Ovary (tissue), 9 donors: ENCODE results near the gene ZNF654. TPM values are rescaled to one million over a fixed set of nuclear protein-coding genes. Genes with fewer than 3 reads are reported as not detected.

Experiments
- DNase-seq, 5 donors: peaks; one replicate each; pipeline ENCODE4 v3.0.0-alpha.2; 2019 to 2020
- H3K27ac ChIP-seq, 2 donors: fragments of 200-600 bp; one replicate each; pipeline versions ENCODE4 v1.5.1 to v1.8.0; 2019 to 2022
- H3K27me3 ChIP-seq: fragments of 200-600 bp; one replicate; pipeline ENCODE4 v1.8.0; 2022
- H3K36me3 ChIP-seq: fragments of 200-600 bp; sonication (generic); one replicate; pipeline ENCODE4 v1.5.1; 2019
- H3K4me1 ChIP-seq: one replicate; pipeline ENCODE4 v1.8.1; 2013; ENCODE audit warnings: mild to moderate bottlenecking, moderate library complexity; ENCODE audit not compliant: insufficient read depth
- H3K4me3 ChIP-seq: fragments of 200-600 bp; sonication (generic); one replicate; pipeline ENCODE4 v1.5.1; 2017
- H3K9me3 ChIP-seq, 2 donors: fragments of 200-600 bp in 1 of 2; sonication (generic) in 1 of 2; one replicate each; pipeline versions ENCODE4 v1.5.1 to v1.8.1; 2013 to 2019; ENCODE audit warnings: mild to moderate bottlenecking in 1 of 2, moderate library complexity in 1 of 2
- CTCF ChIP-seq, 3 donors: fragments of 450-650 bp in 2 of 3; fragments of 200-600 bp in 1 of 3; IDR thresholded peaks; one replicate each; pipeline versions ENCODE4 v1.5.1 to v1.8.0; 2016 to 2022; ENCODE audit warnings: antibody characterized with exemption in 3 of 3, mild to moderate bottlenecking in 1 of 3
- EP300 ChIP-seq: sonication (generic); formaldehyde crosslinking; IDR thresholded peaks from one replicate; pipeline ENCODE4 v1.6.1; 2017; ENCODE audit warnings: antibody characterized with exemption
- POLR2A ChIP-seq: fragments of 450-650 bp; IDR thresholded peaks from one replicate; pipeline ENCODE4 v1.6.1; 2017; ENCODE audit warnings: antibody characterized with exemption, mild to moderate bottlenecking, moderate library complexity
- WGBS, 3 donors: extraction: QIAGEN DNeasy Blood & Tissue Kit in 1 of 3; methylation state at CpG; one replicate each; pipeline versions ENCODE4 v1.1.5 to v1.1.7; 2013 to 2017; 5-methylcytosine and 5-hydroxymethylcytosine counted together
- intact Hi-C, 4 donors: fragments of 100-400 bp; cut with DNase I; formaldehyde crosslinking; loops; one replicate each; pipeline versions ENCODE4 v1.11.0 to v1.15.1; 2022 to 2023
- polyA plus RNA-seq, 2 donors: library from polyadenylated mRNA; stranded (reverse); fragments of 200-250 nt in 1 of 2; fragments of 350-450 nt in 1 of 2; fragmentation: Illumina TruSeq in 1 of 2; extraction: RNeasy Lipid Tissue Mini Kit (QIAGEN cat#74804) in 1 of 2; gene quantifications; one replicate each; pipeline ENCODE4 v1.2.3, GENCODE V29; 2013 to 2014
- total RNA-seq, 7 donors: library from RNA; depleted of rRNA in 2 of 7; stranded (reverse); fragments of >200 nt in 2 of 7; fragmentation: NEBNext Ultra II Directional in 3 of 7; extraction: Animal tissue kit (Norgen Biotek cat#: 25700) in 3 of 7; gene quantifications; one replicate each; pipeline versions ENCODE4 v1.1.0 to v1.2.4, GENCODE V29; 2016 to 2023
- donor health status: DM: no; HTN: no; CAD: no; lungs with moderate emphysema.
- donor health status: DM: no; HTN: no; CAD: no.
- donor health status: Bipolar disorder and iron deficiency.
- donor health status: DM: yes; HTN: yes; CAD: no.
- donor health status: DM: no; HTN: no; CAD: no.
- donor health status: DM: yes; HTN: yes; CAD: no.

Gene ZNF654
- total and polyA plus RNA-seq, 9 donors = 5.2 to 22.0 (median 15.1) TPM

- Histone ChIP-seq H3K36me3 (no peaks in the 10 kb centered on the region), H3K9me3 (no peaks in the 10 kb centered on the region), H3K27me3 (no peaks in the 10 kb centered on the region), H3K4me3 (peak overlapping the region; percentile 29), H3K4me1 (no peaks in the 10 kb centered on the region), H3K27ac (peak overlapping the region in 1 of 2 donors; percentile 44)
- intact Hi-C loops = no loop called here
- no peak for DNase-seq
- TF ChIP-seq CTCF (IDR thresholded peaks at IDR 0.05) (no peak), EP300 (no peak), POLR2A (no peak)
- WGBS, 3 donors = 0% methylated on average over 1 of the region's 1 CpG
Observed at GRCh38 chr3:88031642-88032077, 27.4 kb upstream of the ZNF654 start.

GRCh38 chr3:88032245-88032644, 26.8 kb upstream of the ZNF654 start:
- H3K27me3 ChIP-seq = no peaks in the 10 kb centered on the region
- no peaks in the 10 kb centered on the region for H3K4me1 ChIP-seq
- H3K27ac ChIP-seq = peak overlapping the region in 1 of 2 donors; percentile 44
- H3K4me3 ChIP-seq = peak overlapping the region; percentile 29
- intact Hi-C loops = no loop called here
- no peak for DNase-seq
- H3K36me3 ChIP-seq = no peaks in the 10 kb centered on the region
- TF ChIP-seq POLR2A (no peak), EP300 (no peak), CTCF (IDR thresholded peaks at IDR 0.05) (no peak)
- H3K9me3 ChIP-seq = no peaks in the 10 kb centered on the region
- 13 to 22% (median 14%) methylated on average over 2 of the region's 2 CpGs for WGBS, 3 donors

- no peaks in the 10 kb centered on the region for H3K4me1 ChIP-seq
- H3K27ac ChIP-seq = no peak overlapping the region
- intact Hi-C loops = no loop called here
- TF ChIP-seq EP300 = no peak
- no peak for TF ChIP-seq CTCF (IDR thresholded peaks at IDR 0.05)
- no peak for TF ChIP-seq POLR2A
- no peaks in the 10 kb centered on the region for H3K36me3 ChIP-seq
- no peak overlapping the region for H3K4me3 ChIP-seq
- DNase-seq = no peak
- no peaks in the 10 kb centered on the region for H3K27me3 ChIP-seq
- H3K9me3 ChIP-seq = no peaks in the 10 kb centered on the region
- 95 to 97% (median 96%) methylated on average over 2 of the region's 2 CpGs for WGBS, 3 donors
Observed at GRCh38 chr3:88033079-88033478, 26.0 kb upstream of the ZNF654 start.

- TF ChIP-seq EP300 (no peak), POLR2A (no peak), CTCF (IDR thresholded peaks at IDR 0.05) (no peak)
- 41 to 58% (median 53%) methylated on average over 2 of the region's 2 CpGs for WGBS, 3 donors
- H3K27ac ChIP-seq = no peak overlapping the region
- H3K4me3 ChIP-seq = no peak overlapping the region
- H3K36me3 ChIP-seq = no peaks in the 10 kb centered on the region
- no peaks in the 10 kb centered on the region for H3K4me1 ChIP-seq
- H3K27me3 ChIP-seq = no peaks in the 10 kb centered on the region
- DNase-seq = no peak
- no peaks in the 10 kb centered on the region for H3K9me3 ChIP-seq
- intact Hi-C loops = no loop called here
Observed at GRCh38 chr3:88033808-88034207, 25.2 kb upstream of the ZNF654 start.
